GM06990 (cell line): ENCODE data around the gene SYMPK.
A peak's percentile ranks its signal among the peaks of the same experiment; 100 is the strongest.

ENCODE experiments used
- DNase-seq: peaks from one replicate; pipeline ENCODE4 v3.0.0-alpha.2; 2011; ENCODE audit not compliant: insufficient read length; ENCODE audit errors: extremely low read depth
- H3K27me3 ChIP-seq: replicated peaks from 2 replicates; pipeline ENCODE4 v1.6.0; 2011; ENCODE audit warnings: low read length; ENCODE audit not compliant: control insufficient read depth, insufficient read depth
- H3K36me3 ChIP-seq: 2 replicates; pipeline ENCODE4 v1.5.1; 2011; ENCODE audit warnings: low read length; ENCODE audit not compliant: control insufficient read depth, insufficient read depth
- H3K4me3 ChIP-seq: replicated peaks from 2 replicates; pipeline ENCODE4 v1.5.1; 2011; ENCODE audit warnings: low read depth, mild to moderate bottlenecking, control low read depth, low read length
- CTCF ChIP-seq: IDR thresholded peaks from 2 replicates; pipeline ENCODE4 v1.5.1; 2011; ENCODE audit warnings: low read length, control low read depth, mild to moderate bottlenecking, inconsistent platforms; ENCODE audit not compliant: insufficient read depth, poor library complexity, severe bottlenecking

The SYMPK gene

GRCh38 chr19:45779231-45780145, 83.5 kb downstream of the SYMPK start:
- Histone ChIP-seq H3K4me3 (peak overlapping the region; percentile 50), H3K27me3 (no peaks in the 10 kb centered on the region), H3K36me3 (peaks cover 18% of the 10 kb centered on the region)
- TF ChIP-seq CTCF: peak; percentile 84
- DNase-seq: peak; percentile 95

GRCh38 chr19:45778010-45778661, 84.8 kb downstream of the SYMPK start:
- H3K36me3 ChIP-seq: peaks cover 15% of the 10 kb centered on the region
- no peak for TF ChIP-seq CTCF
- no peak for DNase-seq
- H3K4me3 ChIP-seq: no peak overlapping the region
- no peaks in the 10 kb centered on the region for H3K27me3 ChIP-seq

GRCh38 chr19:45777395-45777961, 85.5 kb downstream of the SYMPK start:
- Histone ChIP-seq H3K4me3 (no peak overlapping the region), H3K36me3 (peaks cover 15% of the 10 kb centered on the region), H3K27me3 (no peaks in the 10 kb centered on the region)
- no peak for TF ChIP-seq CTCF
- DNase-seq: no peak

GRCh38 chr19:45774765-45775164, 88.2 kb downstream of the SYMPK start:
- peaks cover 17% of the 10 kb centered on the region for H3K36me3 ChIP-seq
- no peak for DNase-seq

GRCh38 chr19:45773384-45773783, 89.6 kb downstream of the SYMPK start:
- DNase-seq: no peak
- Histone ChIP-seq H3K27me3 (no peaks in the 10 kb centered on the region), H3K36me3 (peaks cover 17% of the 10 kb centered on the region), H3K4me3 (no peak overlapping the region)
- TF ChIP-seq CTCF: no peak

More at GRCh38 chr19:45774765-45775164, 88.2 kb downstream of the SYMPK start:
- Histone ChIP-seq H3K27me3 (no peaks in the 10 kb centered on the region), H3K4me3 (no peak overlapping the region)
- no peak for TF ChIP-seq CTCF
